RPMI7951 (cell line): ENCODE results near the gene SNTG2. TPM values are rescaled to one million over a fixed set of nuclear protein-coding genes. Genes with fewer than 3 reads are reported as not detected.
A peak's percentile ranks its signal among the peaks of the same experiment; 100 is the strongest.
"Not testable (repeated sequence)": the region's sequence is repeated elsewhere in the genome, so short reads cannot be mapped to it uniquely, and the experiment has no call there.

Experiments used
- DNase-seq: peaks from one replicate; pipeline ENCODE4 v3.0.0-alpha.2; 2012; ENCODE audit warnings: low read depth
- total RNA-seq: library from RNA; depleted of rRNA; stranded (reverse); fragments of >200 nt; shearing (Covaris generic); gene quantifications from 2 replicates; pipeline ENCODE4 v1.2.3, GENCODE V29; 2014

SNTG2 gene
- total RNA-seq, 1 experiment from 2014 or later: not detected

DNA sequence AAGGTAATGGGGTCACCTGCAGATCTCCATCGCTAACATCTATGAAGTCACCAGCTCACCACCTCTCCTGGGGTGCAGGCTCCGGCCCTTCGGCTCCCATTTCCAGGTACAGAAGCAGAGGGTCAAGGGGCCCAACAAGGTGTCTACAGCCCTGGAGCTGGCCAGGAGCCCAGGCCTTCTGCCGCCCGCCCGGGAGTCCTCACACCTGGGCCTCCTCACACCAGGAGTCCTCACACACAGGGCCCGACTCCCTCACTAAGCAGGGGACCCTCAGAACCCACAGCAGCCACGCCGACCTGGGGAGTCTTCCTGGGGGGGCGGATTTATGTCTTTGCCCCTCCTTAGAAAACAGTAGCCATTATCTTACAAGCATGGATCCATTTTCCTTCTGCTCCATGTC is 419.3 kb downstream of the SNTG2 start:
- DNase-seq: no peak

DNA sequence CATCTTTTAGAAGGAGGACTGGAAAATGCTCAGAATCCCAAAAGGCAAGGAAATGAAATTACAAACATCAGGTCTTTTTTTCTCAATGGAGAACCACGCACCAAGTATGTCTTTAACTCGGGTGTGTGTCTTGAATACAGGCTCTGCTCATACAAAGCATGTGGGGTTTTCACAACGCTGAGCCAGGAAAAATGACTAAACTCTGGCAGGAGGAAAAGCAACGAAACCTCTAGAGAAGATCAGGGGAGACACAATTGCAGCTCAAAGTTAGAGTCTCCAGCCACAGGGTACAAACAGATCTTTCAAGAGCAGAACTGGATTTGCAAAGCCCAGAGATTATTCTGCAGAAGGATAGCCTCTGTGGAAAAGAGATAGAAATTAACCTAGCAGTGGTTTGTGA is 419.8 kb downstream of the SNTG2 start:
- DNase-seq: no peak

DNA sequence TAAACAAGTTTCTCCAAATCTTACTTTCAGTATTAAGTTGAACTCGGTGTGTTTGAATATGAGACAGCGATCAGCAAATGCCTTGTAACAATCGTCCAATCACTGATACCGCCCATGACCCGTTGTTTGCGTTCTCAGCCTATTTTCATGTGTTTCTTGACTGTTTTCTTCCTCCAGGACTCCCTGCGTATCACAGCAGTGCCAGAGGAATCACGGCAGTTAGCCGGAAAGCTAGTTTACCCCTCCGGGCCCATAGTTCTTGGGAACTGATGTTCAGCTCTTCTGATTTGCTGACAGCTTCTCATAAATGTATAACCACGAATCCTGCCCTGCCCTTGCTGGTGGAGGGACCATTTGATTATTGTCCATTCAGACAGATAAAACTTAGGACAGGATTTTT is 420.4 kb downstream of the SNTG2 start:
- DNase-seq: no peak

DNA sequence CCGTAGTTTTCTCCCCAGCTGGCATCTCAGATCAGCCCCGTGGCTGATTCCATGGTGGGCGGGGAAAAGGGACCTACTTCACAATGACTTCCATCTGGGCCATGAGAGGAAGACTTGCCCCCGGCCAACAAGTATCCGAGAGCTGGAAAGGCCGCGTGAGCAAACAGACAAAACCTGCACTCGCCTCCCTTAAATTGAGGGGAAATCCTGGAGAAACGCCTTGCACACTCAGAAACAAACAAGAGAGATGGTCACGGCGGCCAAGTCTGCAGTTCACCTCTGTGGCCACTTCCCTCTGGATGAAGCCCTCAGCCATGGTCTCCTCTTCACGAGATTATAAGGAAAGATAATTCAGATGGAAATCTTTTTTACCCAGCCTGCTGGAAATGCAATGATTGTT is 423.2 kb downstream of the SNTG2 start:
- DNase-seq: no peak

DNA sequence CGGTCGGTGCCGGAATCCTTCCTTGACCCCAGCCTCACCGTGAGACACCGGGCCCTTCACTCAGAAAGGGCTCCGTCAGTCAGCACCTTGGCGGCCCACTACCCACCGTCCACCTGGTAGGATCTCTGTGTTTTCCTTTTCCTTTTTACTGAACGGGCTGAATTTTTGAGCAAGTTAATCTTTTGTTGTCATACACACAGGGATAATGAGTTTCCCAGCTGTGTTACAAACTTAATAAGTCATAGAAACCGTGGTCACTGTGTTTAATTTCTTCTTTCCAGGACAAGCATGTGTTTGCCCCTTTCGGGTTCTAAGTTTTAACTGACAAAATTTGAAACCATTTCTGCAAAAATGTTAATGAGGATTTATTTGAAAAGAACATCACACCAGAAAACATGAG is 423.6 kb downstream of the SNTG2 start:
- DNase-seq: no peak

DNA sequence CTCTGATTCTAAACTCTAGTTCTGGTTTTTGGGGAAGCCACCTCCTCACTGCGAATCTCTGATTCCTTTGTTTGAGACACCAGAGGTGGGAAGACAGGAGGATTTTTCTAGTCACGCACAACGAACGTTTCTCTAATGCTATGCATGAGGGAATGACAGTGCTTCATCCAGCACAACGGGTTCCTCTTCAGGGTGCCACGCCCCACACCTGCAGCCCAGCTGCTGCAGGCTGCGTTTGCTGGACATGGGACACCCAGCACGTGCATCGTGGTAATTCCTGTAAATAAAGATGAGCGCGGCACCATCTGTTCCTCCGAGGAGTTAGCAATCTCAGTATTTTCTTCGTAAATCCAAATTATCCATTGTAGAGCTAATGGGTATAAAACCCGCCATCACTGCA is 425.1 kb downstream of the SNTG2 start:
- DNase-seq: no peak

DNA sequence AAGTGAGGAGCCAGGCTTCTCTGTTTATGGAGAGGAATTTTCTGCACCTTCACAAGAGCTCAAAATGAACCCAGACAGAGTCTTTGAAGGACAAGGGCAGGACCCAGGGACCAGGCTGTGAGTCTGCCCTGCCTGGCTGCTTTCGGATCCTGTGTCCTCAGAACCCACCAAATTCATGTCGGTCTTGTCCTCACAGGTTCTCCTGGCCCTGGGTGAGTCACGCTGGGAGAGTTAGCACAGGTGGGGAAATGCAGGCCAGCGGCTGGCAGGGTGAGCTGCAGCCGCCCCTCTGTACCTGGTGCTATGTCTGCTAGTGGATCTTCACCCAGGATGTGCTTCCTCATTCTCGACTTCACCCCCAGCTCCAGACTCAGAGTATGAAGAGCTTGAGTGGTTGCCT is 426.8 kb downstream of the SNTG2 start:
- no peak for DNase-seq

DNA sequence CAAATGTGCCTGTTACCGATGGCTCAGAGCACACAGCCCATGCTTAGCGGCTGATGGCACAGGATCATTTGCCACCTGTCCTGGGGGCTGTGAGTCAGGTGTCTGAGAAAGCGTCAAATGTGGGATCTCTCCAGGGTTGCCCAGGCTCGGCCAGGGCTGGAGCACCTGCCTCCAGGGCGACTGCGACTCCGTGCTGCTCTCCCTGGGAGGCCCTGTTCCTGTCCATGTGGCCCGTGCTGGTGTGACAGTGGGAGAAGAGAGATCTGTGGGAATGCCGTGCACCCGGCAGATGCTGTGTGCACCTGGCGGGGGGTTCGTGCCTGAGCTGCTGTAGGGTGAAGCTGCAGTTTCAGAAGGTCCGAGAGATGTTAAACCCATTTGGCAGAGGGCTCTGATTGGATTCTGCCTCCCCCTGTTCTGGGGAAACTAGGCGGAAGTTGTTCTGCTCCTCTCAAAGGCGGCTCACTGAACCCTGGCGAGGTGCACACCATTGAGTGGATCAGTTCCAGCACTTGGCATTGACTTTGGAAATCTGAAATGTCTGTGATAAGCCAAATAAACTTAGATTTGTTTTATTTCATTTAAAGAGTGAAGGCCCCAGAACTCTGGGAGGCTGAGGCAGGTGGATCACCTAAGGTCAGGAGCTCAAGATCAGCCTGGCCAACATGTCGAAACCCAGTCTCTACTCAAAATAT is 428.0 kb downstream of the SNTG2 start:
- DNase-seq: no peak

DNA sequence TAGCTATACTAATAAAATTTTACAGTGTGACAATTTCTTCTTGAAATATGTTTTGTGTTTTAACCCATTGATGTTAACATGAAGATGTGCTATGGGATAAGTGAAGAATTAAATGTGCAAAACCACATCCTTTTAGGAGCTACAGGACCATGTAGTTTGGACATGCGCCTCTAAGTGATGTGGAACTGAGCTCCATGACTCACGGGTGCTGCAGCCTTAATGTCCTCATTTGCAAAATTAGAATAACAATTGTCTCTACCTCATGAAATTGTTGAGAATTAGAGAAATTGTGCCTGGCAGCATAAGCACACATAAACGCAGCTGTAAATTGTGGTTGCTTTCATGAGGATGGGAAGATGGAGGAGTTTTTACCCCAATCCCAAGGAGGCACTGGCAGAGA is 431.0 kb downstream of the SNTG2 start:
- DNase-seq: no peak

DNA sequence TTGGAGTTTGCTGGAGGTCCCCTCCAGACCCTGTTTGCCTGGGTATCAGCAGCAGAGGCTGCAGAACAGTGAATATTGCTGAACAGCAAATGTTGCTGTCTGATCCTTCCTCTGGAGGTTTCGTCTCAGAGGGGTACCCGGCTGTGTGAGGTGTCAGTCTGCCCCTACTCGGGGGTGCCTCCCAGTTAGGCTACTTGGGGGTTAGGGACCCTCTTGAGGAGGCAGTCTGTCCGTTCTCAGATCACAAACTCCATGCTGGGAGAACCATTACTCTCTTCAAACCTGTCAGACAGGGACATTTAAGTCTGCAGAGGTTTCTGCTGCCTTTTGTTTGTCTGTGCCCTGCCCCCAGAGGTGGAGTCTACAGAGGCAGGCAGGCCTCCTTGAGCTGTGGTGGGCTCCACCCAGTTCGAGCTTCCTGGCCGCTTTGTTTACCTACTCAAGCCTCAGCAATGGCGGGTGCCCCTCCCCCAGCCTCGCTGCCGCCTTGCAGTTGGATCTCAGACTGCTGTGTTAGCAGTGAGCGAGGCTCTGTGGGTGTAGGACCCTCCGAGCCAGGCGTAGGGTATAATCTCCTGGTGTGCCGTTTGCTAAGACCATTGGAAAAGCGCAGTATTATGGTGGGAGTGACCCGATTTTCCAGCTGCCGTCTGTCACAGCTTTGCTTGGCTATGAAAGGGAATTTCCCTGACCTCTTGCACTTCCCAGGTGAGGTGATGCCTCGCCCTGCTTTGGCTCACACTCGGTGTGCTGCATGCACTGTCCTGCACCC is 437.5 kb downstream of the SNTG2 start:
- not testable (repeated sequence) for DNase-seq

DNA sequence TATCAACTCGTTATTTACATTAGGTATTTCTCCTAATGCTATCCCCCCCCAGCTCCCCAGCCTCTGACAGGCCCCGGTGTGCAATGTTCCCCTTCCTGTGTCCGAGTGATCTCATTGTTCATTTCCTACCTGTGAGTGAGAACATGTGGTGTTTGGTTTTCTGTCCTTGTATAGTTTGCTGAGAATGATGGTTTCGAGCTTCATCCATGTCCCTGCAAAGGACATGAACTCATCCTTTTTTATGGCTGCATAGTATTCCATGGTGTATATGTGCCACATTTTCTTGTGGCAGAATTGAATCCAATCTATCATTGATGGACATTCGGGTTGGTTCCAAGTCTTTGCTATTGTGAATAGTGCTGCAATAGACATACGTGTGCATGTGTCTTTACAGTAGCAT is 439.5 kb downstream of the SNTG2 start:
- not testable (repeated sequence) for DNase-seq

DNA sequence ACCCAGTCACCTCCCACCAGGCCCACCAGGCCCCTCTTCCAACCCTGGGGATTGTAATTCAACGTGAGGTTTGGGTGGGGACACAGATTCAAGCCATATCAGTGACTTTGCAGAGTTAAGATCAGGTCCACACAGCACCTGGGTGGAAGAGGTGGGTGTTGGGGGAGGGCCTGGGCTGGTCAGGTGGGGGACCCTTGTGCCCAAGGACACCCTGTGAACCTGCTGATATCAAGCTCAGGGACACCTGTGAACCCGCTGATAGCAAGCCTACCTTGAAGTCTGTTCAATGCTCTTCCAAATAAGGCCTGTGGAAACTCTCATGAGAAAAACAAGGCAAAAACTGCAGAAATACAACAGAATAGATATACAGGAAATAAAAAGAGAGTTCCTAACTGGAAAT is 442.7 kb downstream of the SNTG2 start:
- DNase-seq: no peak

DNA sequence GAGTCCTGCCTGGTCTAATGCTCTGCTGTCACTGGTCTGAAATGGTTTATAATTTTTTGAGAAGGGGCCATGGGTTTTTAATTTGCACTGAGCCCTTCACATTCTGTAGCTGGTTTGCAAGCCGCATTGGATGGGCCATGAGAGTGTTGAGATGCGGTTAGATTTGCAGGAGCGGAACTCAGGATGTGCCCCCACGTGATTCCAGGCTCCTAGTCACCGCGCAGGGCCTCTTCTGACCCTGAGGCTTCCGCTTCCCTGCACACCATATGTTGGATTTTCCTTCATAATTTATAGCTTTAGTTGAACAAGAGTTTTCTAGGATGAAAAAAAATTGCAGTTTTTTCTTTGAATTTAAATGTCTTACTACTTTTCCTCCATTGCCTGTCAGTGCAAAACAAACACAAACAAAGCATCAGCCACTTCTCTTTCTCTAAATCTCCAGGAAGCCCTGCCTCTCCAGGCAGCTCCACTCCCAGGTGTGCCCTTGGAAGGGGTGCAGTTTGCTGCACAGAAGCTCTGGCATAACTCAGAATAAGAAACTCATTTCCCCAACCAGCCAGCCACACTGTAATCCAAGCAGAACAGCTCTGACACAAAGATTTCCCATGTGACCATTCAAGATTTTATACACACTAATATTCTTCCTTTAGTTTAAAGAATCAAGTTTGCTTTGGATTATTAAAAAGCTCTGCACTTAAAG is 444.2 kb downstream of the SNTG2 start:
- peak; percentile 25 for DNase-seq

DNA sequence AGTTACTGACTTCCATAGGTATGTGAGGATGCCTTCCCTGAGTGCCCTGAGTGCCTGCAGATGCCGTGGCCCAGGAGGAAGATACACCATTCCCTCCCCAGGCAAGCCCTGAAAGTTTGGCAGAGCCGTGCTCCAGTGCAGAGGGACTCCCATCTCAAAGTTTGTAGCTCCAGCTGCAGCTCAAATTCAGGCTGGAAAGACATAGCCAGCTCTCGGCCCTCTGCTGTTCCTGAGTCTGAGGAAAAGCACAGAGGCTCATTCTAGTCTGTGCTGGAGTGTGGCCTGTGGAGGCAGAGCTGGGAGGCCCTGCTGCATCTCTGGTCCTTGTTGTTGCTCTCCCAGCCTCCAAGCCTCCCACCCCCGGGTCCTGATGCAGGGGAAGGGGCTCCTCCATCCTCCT is 446.7 kb downstream of the SNTG2 start:
- DNase-seq: no peak

DNA sequence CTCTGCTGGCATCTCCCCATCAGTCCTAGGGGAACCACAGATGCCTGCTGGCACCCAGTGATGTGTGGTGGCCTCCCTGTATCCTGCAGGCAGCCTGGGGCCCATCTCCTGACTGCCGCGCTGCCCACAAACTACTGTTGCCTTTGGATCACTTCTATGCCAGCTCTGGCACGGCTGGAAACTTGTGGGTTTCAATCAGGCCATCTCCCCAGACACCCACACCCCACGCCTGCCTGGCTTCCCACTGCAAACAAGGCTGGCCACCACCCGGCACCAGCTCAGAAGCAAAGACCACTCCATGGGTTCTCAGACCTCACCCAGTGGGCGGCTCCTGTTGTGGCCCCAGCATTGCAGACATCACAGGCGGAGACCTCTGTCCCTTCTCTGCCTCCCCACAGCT is 447.5 kb downstream of the SNTG2 start:
- DNase-seq: no peak

DNA sequence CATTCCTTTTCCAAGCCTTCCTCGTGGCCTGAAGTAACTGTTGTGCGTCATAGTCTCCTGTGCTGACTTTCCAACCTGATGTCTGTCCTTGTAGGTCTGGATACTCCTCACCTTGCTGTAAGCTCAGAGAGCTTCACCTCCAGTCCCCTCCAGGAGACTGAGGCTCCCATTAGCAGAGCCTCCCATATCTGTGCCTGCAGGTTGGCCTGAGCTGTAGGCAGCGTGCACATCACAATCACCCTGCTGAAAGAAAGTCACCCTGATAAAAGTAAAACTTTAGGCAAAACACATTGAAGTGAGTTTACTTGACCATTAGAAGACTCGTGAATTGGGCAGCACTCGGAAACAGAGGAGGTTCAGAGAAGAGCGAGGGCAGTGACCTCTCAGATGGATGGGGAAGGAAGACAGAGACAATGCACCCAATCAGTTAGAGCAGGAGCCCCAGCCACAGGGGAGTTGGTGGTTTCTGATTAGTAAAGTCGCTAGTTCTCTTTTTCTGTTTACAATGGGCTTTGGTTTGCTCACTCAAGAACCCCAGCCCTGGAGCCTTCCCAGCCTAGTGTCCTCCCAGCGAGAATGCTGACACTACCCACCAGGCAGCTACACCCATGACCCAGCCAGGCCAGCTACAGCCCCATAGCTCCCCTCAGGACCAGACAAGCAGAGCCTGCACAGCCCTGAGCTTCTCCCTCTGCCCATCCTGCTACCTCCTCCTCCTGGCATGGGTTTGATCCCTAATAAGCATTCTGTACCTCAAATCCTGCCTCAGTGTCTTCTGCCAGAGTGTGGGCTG is 450.5 kb downstream of the SNTG2 start:
- DNase-seq: no peak

DNA sequence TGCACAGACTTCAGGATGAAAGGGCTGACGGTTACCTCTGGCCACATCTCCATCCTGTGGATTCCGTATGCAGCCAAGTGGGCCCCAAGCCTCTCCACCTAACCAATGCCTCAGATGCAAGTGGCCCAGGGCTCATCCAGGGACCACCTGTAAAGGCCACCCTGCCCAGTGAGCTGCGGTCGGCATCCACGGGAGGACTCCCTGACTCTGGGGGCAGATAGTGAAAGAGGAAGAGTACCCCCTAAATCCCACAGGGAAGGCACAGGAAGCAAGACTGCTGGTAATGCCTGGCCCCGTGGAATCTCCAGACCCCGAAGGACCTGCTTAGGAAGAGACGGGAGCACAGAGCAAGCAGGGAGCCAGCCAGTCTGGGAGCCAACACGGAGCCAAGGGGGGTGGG is 451.4 kb downstream of the SNTG2 start:
- no peak for DNase-seq

DNA sequence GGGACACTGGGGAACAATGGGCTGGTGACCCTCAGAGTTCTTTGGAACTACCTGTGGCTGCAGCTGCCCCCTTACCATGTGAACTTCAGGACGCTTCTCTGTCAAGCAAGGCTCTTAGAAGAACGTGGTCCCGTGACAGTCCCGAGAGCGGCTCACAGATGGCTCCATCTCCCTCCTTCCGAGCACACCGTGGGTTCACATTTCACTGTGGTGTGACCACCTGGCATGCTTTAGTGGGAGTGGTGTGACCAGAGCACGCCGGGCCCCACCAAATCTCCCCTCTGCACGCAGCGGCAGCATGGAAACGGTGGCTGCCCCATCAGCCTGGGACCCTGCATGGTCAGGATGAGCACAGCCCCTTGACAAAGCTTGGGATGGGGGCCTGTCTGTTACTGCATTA is 452.9 kb downstream of the SNTG2 start:
- no peak for DNase-seq

DNA sequence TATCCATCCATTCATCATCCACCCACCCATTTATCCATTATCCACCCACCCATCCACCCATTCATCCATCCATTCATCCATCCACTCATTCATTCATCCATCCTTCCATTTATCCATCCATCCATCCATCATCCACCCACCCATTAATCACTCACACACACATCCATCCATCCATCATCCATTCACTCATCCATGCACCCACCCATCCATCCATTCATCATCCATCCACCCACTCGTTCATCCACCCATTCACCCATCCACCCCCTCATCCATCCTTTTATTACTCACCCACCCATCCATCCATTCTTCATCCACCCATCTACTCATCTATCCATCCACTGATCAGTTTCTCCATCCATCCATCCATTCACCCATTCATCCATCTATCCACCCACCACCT is 454.5 kb downstream of the SNTG2 start:
- no peak for DNase-seq

DNA sequence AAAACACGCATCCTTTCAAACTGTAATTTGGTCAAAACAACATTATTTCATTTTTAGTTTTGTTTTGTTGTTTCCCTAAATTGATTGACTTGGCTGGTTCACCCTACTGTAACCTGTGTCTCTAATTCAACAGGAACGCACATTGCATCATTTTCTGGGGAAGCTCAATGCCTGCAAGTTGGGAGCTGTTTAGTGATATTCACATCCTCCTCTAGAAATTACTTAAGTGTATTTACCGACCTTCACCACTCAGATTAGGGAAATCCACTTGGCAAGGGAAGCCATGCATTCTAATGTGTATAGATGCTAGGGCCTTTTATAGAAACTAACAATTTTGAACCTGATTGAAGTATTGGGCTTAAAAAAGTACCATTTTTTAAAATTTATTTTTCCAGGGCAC is 455.3 kb downstream of the SNTG2 start:
- DNase-seq: no peak

DNA sequence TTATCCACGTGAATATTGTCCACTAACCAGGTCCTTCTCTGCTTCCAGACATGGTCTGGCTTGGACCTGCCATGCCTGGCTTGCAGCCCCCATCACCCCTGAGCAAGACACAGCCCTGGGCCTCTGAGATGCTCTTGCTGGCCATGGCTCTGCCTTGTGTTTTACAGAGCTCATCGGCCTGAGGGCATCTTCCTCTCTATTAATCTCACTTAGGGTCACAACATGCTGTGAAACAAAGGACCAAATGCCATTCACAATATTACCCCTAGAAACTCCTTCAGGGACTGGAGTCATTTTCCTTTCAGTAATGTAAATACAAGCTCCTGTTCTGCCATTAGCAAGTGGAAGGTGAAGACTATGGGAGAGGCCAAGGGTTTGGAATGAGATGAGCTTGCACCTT is 455.8 kb downstream of the SNTG2 start:
- no peak for DNase-seq
